H1 (cell line): ENCODE data around the gene WASL. TPM values are rescaled to one million over a fixed set of nuclear protein-coding genes. Genes with fewer than 3 reads are reported as not detected.

Experiments used
- CTCF ChIA-PET: fragments of 300-600 bp; sonication (Branson Sonifier 250); formaldehyde crosslinking; loops from one replicate; lab custom pipeline; 2021; ENCODE audit not compliant: partially characterized antibody; lab: Charles Lee
- POLR2A ChIA-PET: fragments of 300-600 bp; sonication (Branson Sonifier 250); formaldehyde crosslinking; loops from one replicate; lab custom pipeline; 2021; ENCODE audit warnings: inconsistent platforms; ENCODE audit not compliant: partially characterized antibody; lab: Charles Lee
- DNase-seq, 2 experiments: peaks; one replicate each; pipeline versions ENCODE4 v3.0.0 to v3.0.0-alpha.2; 2010 to 2022; ENCODE audit warnings: low spot score in 2 of 2, low read depth in 1 of 2, mixed read lengths in 1 of 2
- FAIRE-seq: peaks from 2 replicates; lab custom pipeline; 2011; peaks lifted over from hg19 to GRCh38; lab: Jason Lieb, UNC
- H2AFZ ChIP-seq: 2 replicates; pipeline ENCODE4 v1.8.1; 2012; ENCODE audit warnings: low read length, inconsistent platforms
- H2AK5ac ChIP-seq: 2 replicates; pipeline ENCODE4 v1.6.1; 2013; ENCODE audit warnings: low read depth, low read length
- H2BK120ac ChIP-seq: replicated peaks from 2 replicates; pipeline ENCODE3; 2013; ENCODE audit warnings: low read depth, low read length, inconsistent platforms
- H2BK12ac ChIP-seq: 2 replicates; pipeline ENCODE4 v1.6.1; 2013; ENCODE audit warnings: low read depth, low read length
- H2BK15ac ChIP-seq: 2 replicates; pipeline ENCODE4 v1.6.1; 2013; ENCODE audit warnings: low read length
- H2BK20ac ChIP-seq: 2 replicates; pipeline ENCODE4 v1.6.1; 2013; ENCODE audit warnings: low read length
- H2BK5ac ChIP-seq: 2 replicates; pipeline ENCODE4 v1.6.1; 2013; ENCODE audit warnings: low read depth, low read length
- H3K14ac ChIP-seq: 2 replicates; pipeline ENCODE4 v1.6.1; 2013; ENCODE audit warnings: inconsistent platforms; ENCODE audit not compliant: insufficient read length
- H3K18ac ChIP-seq: 2 replicates; pipeline ENCODE4 v1.6.1; 2013; ENCODE audit warnings: low read length; ENCODE audit errors: extremely low read depth
- H3K23ac ChIP-seq: 2 replicates; pipeline ENCODE4 v1.6.1; 2013; ENCODE audit warnings: inconsistent platforms; ENCODE audit not compliant: insufficient read length
- H3K23me2 ChIP-seq: 2 replicates; pipeline ENCODE4 v1.6.1; 2013; ENCODE audit warnings: low read depth, low read length
- H3K27ac ChIP-seq: 2 replicates; pipeline ENCODE4 v1.6.1; 2011; ENCODE audit warnings: low read depth, low read length, inconsistent platforms
- H3K27me3 ChIP-seq, 4 experiments: replicated peaks in 1 of 4; 1 replicate in 1 of 4; 2 replicates in 3 of 4; pipeline versions ENCODE4 v1.6.1 to v1.8.1; 2011 to 2013; ENCODE audit warnings: low read length in 3 of 4, mild to moderate bottlenecking in 3 of 4, inconsistent platforms in 2 of 4, mixed read lengths in 2 of 4, moderate library complexity in 1 of 4; ENCODE audit not compliant: control insufficient read depth in 3 of 4, insufficient read depth in 3 of 4; ENCODE audit errors: extremely low read depth in 1 of 4
- H3K36me3 ChIP-seq, 4 experiments: 2 replicates each; pipeline versions ENCODE4 v1.6.1 to v1.8.1; 2011 to 2013; ENCODE audit warnings: mild to moderate bottlenecking in 4 of 4, low read length in 3 of 4, moderate library complexity in 2 of 4, control low read depth in 1 of 4, inconsistent platforms in 1 of 4; ENCODE audit not compliant: insufficient read depth in 4 of 4, control insufficient read depth in 2 of 4
- H3K4ac ChIP-seq: replicated peaks from 2 replicates; pipeline ENCODE3; 2013; ENCODE audit warnings: low read length, low read depth, mixed read lengths, inconsistent platforms; ENCODE audit not compliant: insufficient read length
- H3K4me1 ChIP-seq, 4 experiments: replicated peaks in 1 of 4; 1 replicate in 1 of 4; 2 replicates in 3 of 4; pipeline versions ENCODE4 v1.6.1 to v1.8.1; 2011 to 2013; ENCODE audit warnings: low read length in 3 of 4, inconsistent platforms in 2 of 4, mixed read lengths in 1 of 4; ENCODE audit not compliant: insufficient read depth in 4 of 4, control insufficient read depth in 3 of 4
- H3K4me2 ChIP-seq, 2 experiments: 2 replicates each; pipeline versions ENCODE4 v1.6.1 to v1.8.1; 2011 to 2013; ENCODE audit warnings: low read depth in 2 of 2, low read length in 2 of 2, control low read depth in 1 of 2, inconsistent platforms in 1 of 2, mild to moderate bottlenecking in 1 of 2; ENCODE audit not compliant: insufficient read depth in 1 of 2
- H3K4me3 ChIP-seq, 4 experiments: fragments of 200-600, 300-600 bp in 1 of 4; sonication (generic), shearing (Covaris generic), sonication (Bioruptor Twin) in 1 of 4; 2 replicates each; pipeline versions ENCODE4 v1.5.1 to v1.8.1; 2011 to 2016; ENCODE audit warnings: low read length in 4 of 4, low read depth in 3 of 4, control low read depth in 2 of 4, inconsistent platforms in 2 of 4, mild to moderate bottlenecking in 2 of 4, mixed read lengths in 1 of 4, moderate library complexity in 1 of 4; ENCODE audit not compliant: insufficient read depth in 2 of 4; ENCODE audit errors: extremely low read depth in 1 of 4
- H3K56ac ChIP-seq: replicated peaks from 2 replicates; pipeline ENCODE3; 2013; ENCODE audit warnings: low read depth, mild to moderate bottlenecking, mixed read lengths, low read length, inconsistent platforms; ENCODE audit not compliant: insufficient read length
- H3K79me1 ChIP-seq: 2 replicates; pipeline ENCODE4 v1.6.1; 2013; ENCODE audit warnings: low read depth, low read length, control low read depth
- H3K79me2 ChIP-seq, 2 experiments: 2 replicates each; pipeline versions ENCODE4 v1.6.1 to v1.8.1; 2012 to 2013; ENCODE audit warnings: low read length in 2 of 2, mild to moderate bottlenecking in 2 of 2, inconsistent platforms in 1 of 2; ENCODE audit not compliant: insufficient read depth in 2 of 2, control insufficient read depth in 1 of 2
- H3K9ac ChIP-seq, 4 experiments: replicated peaks in 1 of 4; 1 replicate in 1 of 4; 2 replicates in 3 of 4; pipeline versions ENCODE4 v1.6.1 to v1.8.1; 2011 to 2013; ENCODE audit warnings: low read depth in 3 of 4, low read length in 3 of 4, control low read depth in 2 of 4, mild to moderate bottlenecking in 2 of 4, moderate library complexity in 2 of 4, inconsistent platforms in 1 of 4; ENCODE audit errors: extremely low read depth in 1 of 4
- H3K9me3 ChIP-seq, 2 experiments: 2 replicates each; pipeline versions ENCODE4 v1.6.1 to v1.8.1; 2012 to 2013; ENCODE audit warnings: mild to moderate bottlenecking in 2 of 2, moderate library complexity in 2 of 2, control low read depth in 1 of 2, inconsistent platforms in 1 of 2, low read depth in 1 of 2, low read length in 1 of 2, mixed read lengths in 1 of 2; ENCODE audit not compliant: insufficient read depth in 2 of 2
- H4K20me1 ChIP-seq, 2 experiments: replicated peaks in 1 of 2; 2 replicates each; pipeline versions ENCODE3 to v1.8.1; 2011 to 2013; ENCODE audit warnings: inconsistent platforms in 2 of 2, low read length in 2 of 2, mild to moderate bottlenecking in 1 of 2; ENCODE audit not compliant: insufficient read depth in 2 of 2, control insufficient read depth in 1 of 2
- H4K5ac ChIP-seq: 2 replicates; pipeline ENCODE4 v1.6.1; 2013; ENCODE audit warnings: low read length, low read depth, mixed read lengths, inconsistent platforms; ENCODE audit not compliant: insufficient read length
- H4K8ac ChIP-seq: 2 replicates; pipeline ENCODE4 v1.8.0; 2013; ENCODE audit warnings: mild to moderate bottlenecking, moderate library complexity, low read length, inconsistent platforms; ENCODE audit not compliant: insufficient read depth; ENCODE audit errors: extremely low read depth
- H4K91ac ChIP-seq: replicated peaks from 2 replicates; pipeline ENCODE3; 2013; ENCODE audit warnings: low read length, mixed read lengths, inconsistent platforms; ENCODE audit not compliant: insufficient read length
- BACH1 ChIP-seq: IDR thresholded peaks from 2 replicates; pipeline ENCODE4 v1.6.1; 2012; ENCODE audit warnings: low read length, improper control_type of control experiment
- CBX8 ChIP-seq: fragments of 300-800, 300-1000 bp; sonication (generic); IDR thresholded peaks from 2 replicates; pipeline ENCODE4 v1.7.1; 2016; ENCODE audit warnings: low read depth, low read length, borderline replicate concordance
- CEBPB ChIP-seq: IDR thresholded peaks from 2 replicates; pipeline ENCODE4 v1.6.1; 2012; ENCODE audit warnings: low read depth, low read length
- CTBP2 ChIP-seq: IDR thresholded peaks from 2 replicates; pipeline ENCODE4 v1.7.0; 2011; ENCODE audit warnings: borderline replicate concordance, mild to moderate bottlenecking, moderate library complexity, mixed read lengths, low read length; ENCODE audit not compliant: insufficient read depth, insufficient read length
- EGR1 ChIP-seq: IDR thresholded peaks from 2 replicates; pipeline ENCODE4 v1.6.1; 2011; ENCODE audit warnings: low read depth, low read length, borderline replicate concordance
- JUN ChIP-seq: IDR thresholded peaks from 2 replicates; pipeline ENCODE4 v1.6.1; 2011; ENCODE audit warnings: low read depth, mild to moderate bottlenecking, improper control_type of control experiment, low read length
- JUND ChIP-seq: IDR thresholded peaks from 2 replicates; pipeline ENCODE4 v1.6.1; 2011; ENCODE audit warnings: mild to moderate bottlenecking, improper control_type of control experiment, low read length
- RNF2 ChIP-seq: fragments of 200-900, 300-1000 bp; sonication (generic); IDR thresholded peaks from 2 replicates; pipeline ENCODE4 v1.7.1; 2016; ENCODE audit warnings: borderline replicate concordance, low read depth, mild to moderate bottlenecking, antibody characterized with exemption, low read length; ENCODE audit not compliant: poor library complexity, severe bottlenecking; ENCODE audit errors: missing control alignments
- SP1 ChIP-seq: IDR thresholded peaks from 2 replicates; pipeline ENCODE4 v1.6.1; 2011; ENCODE audit warnings: low read depth, low read length
- WGBS, 2 experiments: shearing (Covaris generic) in 1 of 2; methylation state at CpG; one replicate each; pipeline versions ENCODE4 v1.1.6 to v1.1.7; 2013 to 2015; ENCODE audit warnings: low lambda C conversion rate in 2 of 2, mixed read lengths in 2 of 2, inconsistent platforms in 1 of 2, low coverage in 1 of 2, missing lambda C conversion rate in 1 of 2; ENCODE audit not compliant: insufficient replicate concordance in 2 of 2, insufficient coverage in 1 of 2, insufficient read length in 1 of 2; ENCODE audit errors: extremely low coverage in 1 of 2, missing lambda C conversion rate in 1 of 2; 5-methylcytosine and 5-hydroxymethylcytosine counted together
- polyA plus RNA-seq, 7 experiments: library from polyadenylated mRNA; depleted of rRNA in 3 of 7; stranded (reverse) in 5 of 7; unstranded in 2 of 7; fragments of >200 nt in 5 of 7; fragments of 200-250 nt in 2 of 7; gene quantifications; 1 replicate in 5 of 7; 2 replicates in 1 of 7; 4 replicates in 1 of 7; pipeline versions ENCODE4 v1.2.1 to v1.2.3, GENCODE V29; 2011 to 2013; ENCODE audit warnings: missing spikeins in 2 of 7, mixed read lengths in 2 of 7
- total RNA-seq: library from RNA; stranded (reverse); fragmentation: NEBNext Ultra II Directional; extraction: Animal tissue kit (Norgen Biotek cat#: 25700); gene quantifications from 2 replicates; pipeline ENCODE4 v1.2.1, GENCODE V29; 2021
- TF ChIP-seq, protein P1 (sequence below): IDR thresholded peaks from 2 replicates; pipeline ENCODE4 v1.6.1; 2012; ENCODE audit warnings: low read length, inconsistent platforms

The WASL gene
- total and polyA plus RNA-seq, 2 of the 8 experiments (the other 6 are each of a cell fraction or from before 2014, with no cell fraction given) = 7.7 to 38.9 TPM

DNA sequence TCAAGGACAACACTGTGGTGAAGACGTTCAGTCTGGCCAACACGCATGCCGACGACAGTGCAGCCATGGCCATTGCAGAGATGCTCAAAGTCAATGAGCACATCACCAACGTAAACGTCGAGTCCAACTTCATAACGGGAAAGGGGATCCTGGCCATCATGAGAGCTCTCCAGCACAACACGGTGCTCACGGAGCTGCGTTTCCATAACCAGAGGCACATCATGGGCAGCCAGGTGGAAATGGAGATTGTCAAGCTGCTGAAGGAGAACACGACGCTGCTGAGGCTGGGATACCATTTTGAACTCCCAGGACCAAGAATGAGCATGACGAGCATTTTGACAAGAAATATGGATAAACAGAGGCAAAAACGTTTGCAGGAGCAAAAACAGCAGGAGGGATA is 86.5 kb downstream of the WASL start:
- no peaks in the 10 kb centered on the region for H3K23me2 ChIP-seq
- DNase-seq = no peak
- H2AK5ac ChIP-seq = no peak overlapping the region
- no peak overlapping the region for H3K56ac ChIP-seq
- no peak overlapping the region for H4K91ac ChIP-seq
- H3K36me3 ChIP-seq = no peaks in the 10 kb centered on the region
- no peak overlapping the region for H2BK20ac ChIP-seq
- H2BK15ac ChIP-seq = no peak overlapping the region
- no peak overlapping the region for H2BK120ac ChIP-seq
- H3K14ac ChIP-seq = no peak overlapping the region
- H3K79me1 ChIP-seq = no peaks in the 10 kb centered on the region
- H3K9me3 ChIP-seq = peaks cover 0 to 2% of the 10 kb centered on the region in 2 experiments; a peak in 1 of 4 replicates
- H3K4me1 ChIP-seq = peaks cover 0 to 2% (median 0%) of the 10 kb centered on the region in 4 experiments; a peak in 1 of 7 replicates
- TF ChIP-seq CTBP2 (no peak), BACH1 (no peak), EGR1 (no peak), CBX8 (no peak), CEBPB (no peak), SP1 (no peak), JUN (no peak), JUND (no peak), RNF2 (no peak)
- TF ChIP-seq, protein P1, sequence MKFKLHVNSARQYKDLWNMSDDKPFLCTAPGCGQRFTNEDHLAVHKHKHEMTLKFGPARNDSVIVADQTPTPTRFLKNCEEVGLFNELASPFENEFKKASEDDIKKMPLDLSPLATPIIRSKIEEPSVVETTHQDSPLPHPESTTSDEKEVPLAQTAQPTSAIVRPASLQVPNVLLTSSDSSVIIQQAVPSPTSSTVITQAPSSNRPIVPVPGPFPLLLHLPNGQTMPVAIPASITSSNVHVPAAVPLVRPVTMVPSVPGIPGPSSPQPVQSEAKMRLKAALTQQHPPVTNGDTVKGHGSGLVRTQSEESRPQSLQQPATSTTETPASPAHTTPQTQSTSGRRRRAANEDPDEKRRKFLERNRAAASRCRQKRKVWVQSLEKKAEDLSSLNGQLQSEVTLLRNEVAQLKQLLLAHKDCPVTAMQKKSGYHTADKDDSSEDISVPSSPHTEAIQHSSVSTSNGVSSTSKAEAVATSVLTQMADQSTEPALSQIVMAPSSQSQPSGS = no peak
- no peak for FAIRE-seq
- no peak overlapping the region for H4K5ac ChIP-seq
- no peak overlapping the region for H3K9ac ChIP-seq
- H3K18ac ChIP-seq = no peak overlapping the region
- H3K23ac ChIP-seq = no peak overlapping the region
- H3K4ac ChIP-seq = no peak overlapping the region
- H3K27ac ChIP-seq = no peak overlapping the region
- POLR2A ChIA-PET = interaction anchor here (1.0 to 1.7 kb wide), 2 partner anchors 10 to 18 kb away, joined by 4 to 6 read pairs; no protein-coding TSS in a partner anchor
- no peaks in the 10 kb centered on the region for H3K79me2 ChIP-seq
- H3K4me2 ChIP-seq = no peak overlapping the region
- H3K27me3 ChIP-seq = no peaks in the 10 kb centered on the region
- H3K4me3 ChIP-seq = no peak overlapping the region
- H4K20me1 ChIP-seq = no peaks in the 10 kb centered on the region
- WGBS, 2 experiments = 92% methylated on average over 15 of the region's 15 CpGs; no CpG with 5 or more reads in 1 of the 2 experiments
- no peak overlapping the region for H2AFZ ChIP-seq
- no peak overlapping the region for H4K8ac ChIP-seq
- H2BK5ac ChIP-seq = no peak overlapping the region
- CTCF ChIA-PET = interaction anchor here (0.7 to 1.6 kb wide), 7 partner anchors 10 to 39 kb away, joined by 3 to 4 read pairs (median 3); no protein-coding TSS in a partner anchor
- no peak overlapping the region for H2BK12ac ChIP-seq
